ENCODE data around the gene SEC14L5.
"Not testable (repeated sequence)": the region's sequence is repeated elsewhere in the genome, so short reads cannot be mapped to it uniquely, and the experiment has no call there.

Gene SEC14L5

GRCh38 chr16:4936991-4937781 is 20.9 kb upstream of the SEC14L5 start, which contains the start of gene PPL:
PPL (minus strand) TSS chr16:4937148; CDS start chr16:4937045, 103 bp downstream.
- H3K36me3 Mint-ChIP-seq (ENCODE audit: low read depth), result no peaks in the 10 kb centered on the region
- DNase-seq (peak; percentile 11), ATAC-seq (peak; percentile 18)
- H3K27me3 Mint-ChIP-seq, result peaks cover 50% of the 10 kb centered on the region
- H3K9me3 Mint-ChIP-seq, result no peaks in the 10 kb centered on the region
- no peak within 1 kb of the TSS for H3K27ac Mint-ChIP-seq
- peak within 1 kb of the TSS; percentile 17 for H3K4me3 Mint-ChIP-seq
- H3K4me1 Mint-ChIP-seq, result peaks cover 4% of the 10 kb centered on the region

GRCh38 chr16:4937782-4938682 is 20.1 kb upstream of the SEC14L5 start:
- Mint-ChIP-seq H3K27me3 (peaks cover 47% of the 10 kb centered on the region), H3K27ac (no peak overlapping the region), H3K4me1 (peaks cover 4% of the 10 kb centered on the region), H3K9me3 (no peaks in the 10 kb centered on the region), H3K4me3 (no peak overlapping the region), H3K36me3 (ENCODE audit: low read depth) (no peaks in the 10 kb centered on the region)
- ATAC-seq (no peak), DNase-seq (no peak)

GRCh38 chr16:4938683-4939030 is 19.5 kb upstream of the SEC14L5 start:
- Mint-ChIP-seq H3K9me3 (no peaks in the 10 kb centered on the region), H3K4me3 (no peak overlapping the region), H3K27ac (no peak overlapping the region), H3K27me3 (peaks cover 43% of the 10 kb centered on the region), H3K36me3 (ENCODE audit: low read depth) (no peaks in the 10 kb centered on the region), H3K4me1 (peaks cover 4% of the 10 kb centered on the region)
- DNase-seq (no peak), ATAC-seq (no peak)

- no peak for ATAC-seq
- DNase-seq, result no peak
- no peaks in the 10 kb centered on the region for H3K36me3 Mint-ChIP-seq (ENCODE audit: low read depth)
- no peaks in the 10 kb centered on the region for H3K9me3 Mint-ChIP-seq
- no peak overlapping the region for H3K27ac Mint-ChIP-seq
- no peak overlapping the region for H3K4me3 Mint-ChIP-seq
- H3K4me1 Mint-ChIP-seq, result peaks cover 8% of the 10 kb centered on the region
- H3K27me3 Mint-ChIP-seq, result peaks cover 30% of the 10 kb centered on the region
These were observed 17.4 kb upstream of the SEC14L5 start for GRCh38 chr16:4940719-4941118.

GRCh38 chr16:4942481-4942880 is 15.6 kb upstream of the SEC14L5 start:
- H3K4me1 Mint-ChIP-seq, result peaks cover 3% of the 10 kb centered on the region

GRCh38 chr16:4944333-4945281 is 13.5 kb upstream of the SEC14L5 start:
- no peaks in the 10 kb centered on the region for H3K9me3 Mint-ChIP-seq
- H3K27ac Mint-ChIP-seq, result no peak overlapping the region
- H3K27me3 Mint-ChIP-seq, result peaks cover 11% of the 10 kb centered on the region
- peaks cover 3% of the 10 kb centered on the region for H3K4me1 Mint-ChIP-seq
- peak; percentile 17 for DNase-seq
- H3K4me3 Mint-ChIP-seq, result no peak overlapping the region
- no peaks in the 10 kb centered on the region for H3K36me3 Mint-ChIP-seq (ENCODE audit: low read depth)
- peak; percentile 72 for ATAC-seq

More at GRCh38 chr16:4942481-4942880, 15.6 kb upstream of the SEC14L5 start:
- no peaks in the 10 kb centered on the region for H3K9me3 Mint-ChIP-seq
- no peak overlapping the region for H3K27ac Mint-ChIP-seq
- DNase-seq, result no peak
- H3K36me3 Mint-ChIP-seq (ENCODE audit: low read depth), result no peaks in the 10 kb centered on the region
- H3K27me3 Mint-ChIP-seq, result peaks cover 24% of the 10 kb centered on the region
- ATAC-seq, result no peak
- no peak overlapping the region for H3K4me3 Mint-ChIP-seq

GRCh38 chr16:4945560-4946502 is 12.3 kb upstream of the SEC14L5 start:
- Mint-ChIP-seq H3K4me1 (peaks cover 3% of the 10 kb centered on the region), H3K36me3 (ENCODE audit: low read depth) (no peaks in the 10 kb centered on the region), H3K27ac (no peak overlapping the region), H3K9me3 (no peaks in the 10 kb centered on the region), H3K4me3 (no peak overlapping the region), H3K27me3 (peaks cover 14% of the 10 kb centered on the region)
- ATAC-seq (no peak), DNase-seq (no peak)

GRCh38 chr16:4946917-4947316 is 11.2 kb upstream of the SEC14L5 start:
- H3K4me1 Mint-ChIP-seq, result peaks cover 3% of the 10 kb centered on the region
- ATAC-seq (no peak), DNase-seq (no peak)
- H3K4me3 Mint-ChIP-seq, result no peak overlapping the region
- H3K36me3 Mint-ChIP-seq (ENCODE audit: low read depth), result no peaks in the 10 kb centered on the region
- H3K9me3 Mint-ChIP-seq, result no peaks in the 10 kb centered on the region
- no peak overlapping the region for H3K27ac Mint-ChIP-seq
- peaks cover 13% of the 10 kb centered on the region for H3K27me3 Mint-ChIP-seq

- H3K9me3 Mint-ChIP-seq, result no peaks in the 10 kb centered on the region
- no peaks in the 10 kb centered on the region for H3K36me3 Mint-ChIP-seq (ENCODE audit: low read depth)
- ATAC-seq, result no peak
- peaks cover 3% of the 10 kb centered on the region for H3K4me1 Mint-ChIP-seq
- H3K4me3 Mint-ChIP-seq, result no peak overlapping the region
- no peak overlapping the region for H3K27ac Mint-ChIP-seq
- peaks cover 13% of the 10 kb centered on the region for H3K27me3 Mint-ChIP-seq
- DNase-seq, result no peak
These were observed 10.2 kb upstream of the SEC14L5 start for GRCh38 chr16:4947722-4948503.

- no peak for DNase-seq
- Mint-ChIP-seq H3K27ac (no peak overlapping the region), H3K36me3 (ENCODE audit: low read depth) (no peaks in the 10 kb centered on the region), H3K9me3 (no peaks in the 10 kb centered on the region), H3K4me1 (peaks cover 3% of the 10 kb centered on the region), H3K27me3 (peaks cover 13% of the 10 kb centered on the region), H3K4me3 (no peak overlapping the region)
- no peak for ATAC-seq
These were observed 9.0 kb upstream of the SEC14L5 start for GRCh38 chr16:4948903-4949766.

- H3K27me3 Mint-ChIP-seq, result peaks cover 11% of the 10 kb centered on the region
- no peaks in the 10 kb centered on the region for H3K36me3 Mint-ChIP-seq (ENCODE audit: low read depth)
These were observed 8.1 kb upstream of the SEC14L5 start for GRCh38 chr16:4949986-4950385.

GRCh38 chr16:4951583-4951982 is 6.5 kb upstream of the SEC14L5 start:
- H3K9me3 Mint-ChIP-seq; H3K27ac Mint-ChIP-seq; DNase-seq; H3K36me3 Mint-ChIP-seq (ENCODE audit: low read depth); ATAC-seq; H3K4me1 Mint-ChIP-seq; H3K4me3 Mint-ChIP-seq: not testable (repeated sequence)
- peaks cover 14% of the 10 kb centered on the region for H3K27me3 Mint-ChIP-seq

More at GRCh38 chr16:4949986-4950385, 8.1 kb upstream of the SEC14L5 start:
- ATAC-seq, result no peak
- DNase-seq, result no peak
- no peak overlapping the region for H3K27ac Mint-ChIP-seq
- H3K4me1 Mint-ChIP-seq, result peaks cover 3% of the 10 kb centered on the region
- no peaks in the 10 kb centered on the region for H3K9me3 Mint-ChIP-seq
- no peak overlapping the region for H3K4me3 Mint-ChIP-seq

Measured in activated naive CD8-positive, alpha-beta T cell treated with anti-CD3 and anti-CD28 coated beads, Interleukin-2, amount 50 U/mL, for 24 hours (primary cell).